ENCODE measurements around the gene APOBEC2. TPM values are rescaled to one million over a fixed set of nuclear protein-coding genes. Genes with fewer than 3 reads are reported as not detected.

Gene APOBEC2
- total RNA-seq, 1 donor from 2014 or later = not detected

GRCh38 chr6:41045664-41046063, 7.3 kb upstream of the APOBEC2 start:
- Histone ChIP-seq H3K4me3 (ENCODE audit: low read depth, low read length) (no peak overlapping the region), H3K27me3 (ENCODE audit: control insufficient read depth, insufficient read depth, low read length) (no peaks in the 10 kb centered on the region)

GRCh38 chr6:41046084-41046483, 6.9 kb upstream of the APOBEC2 start:
- Histone ChIP-seq H3K4me3 (ENCODE audit: low read depth, low read length) (no peak overlapping the region), H3K27me3 (ENCODE audit: control insufficient read depth, insufficient read depth, low read length) (no peaks in the 10 kb centered on the region), H3K36me3 (ENCODE audit: control insufficient read depth, insufficient read depth, low read length) (no peaks in the 10 kb centered on the region)
- no peak for TF ChIP-seq CTCF (IDR thresholded peaks at IDR 0.05; ENCODE audit: insufficient read depth, low read length, poor library complexity, severe bottlenecking)
- no peak for DNase-seq (ENCODE audit: low read depth)

More at GRCh38 chr6:41045664-41046063, 7.3 kb upstream of the APOBEC2 start:
- no peak for TF ChIP-seq CTCF (IDR thresholded peaks at IDR 0.05; ENCODE audit: insufficient read depth, low read length, poor library complexity, severe bottlenecking)
- DNase-seq (ENCODE audit: low read depth) = no peak
- no peaks in the 10 kb centered on the region for H3K36me3 ChIP-seq (ENCODE audit: control insufficient read depth, insufficient read depth, low read length)

- TF ChIP-seq CTCF (IDR thresholded peaks at IDR 0.05; ENCODE audit: insufficient read depth, low read length, poor library complexity, severe bottlenecking) = no peak
- no peaks in the 10 kb centered on the region for H3K27me3 ChIP-seq (ENCODE audit: control insufficient read depth, insufficient read depth, low read length)
- no peaks in the 10 kb centered on the region for H3K36me3 ChIP-seq (ENCODE audit: control insufficient read depth, insufficient read depth, low read length)
- no peak overlapping the region for H3K4me3 ChIP-seq (ENCODE audit: low read depth, low read length)
- no peak for DNase-seq (ENCODE audit: low read depth)
Measured at GRCh38 chr6:41047306-41047705, 5.7 kb upstream of the APOBEC2 start.

GRCh38 chr6:41047745-41048732, 5.0 kb upstream of the APOBEC2 start:
- TF ChIP-seq CTCF (IDR thresholded peaks at IDR 0.05; ENCODE audit: insufficient read depth, low read length, poor library complexity, severe bottlenecking) = no peak

GRCh38 chr6:41049521-41049920, 3.5 kb upstream of the APOBEC2 start:
- no peaks in the 10 kb centered on the region for H3K36me3 ChIP-seq (ENCODE audit: control insufficient read depth, insufficient read depth, low read length)

More at GRCh38 chr6:41047745-41048732, 5.0 kb upstream of the APOBEC2 start:
- H3K4me3 ChIP-seq (ENCODE audit: low read depth, low read length) = no peak overlapping the region
- no peaks in the 10 kb centered on the region for H3K36me3 ChIP-seq (ENCODE audit: control insufficient read depth, insufficient read depth, low read length)
- no peaks in the 10 kb centered on the region for H3K27me3 ChIP-seq (ENCODE audit: control insufficient read depth, insufficient read depth, low read length)
- no peak for DNase-seq (ENCODE audit: low read depth)

More at GRCh38 chr6:41049521-41049920, 3.5 kb upstream of the APOBEC2 start:
- no peak overlapping the region for H3K4me3 ChIP-seq (ENCODE audit: low read depth, low read length)
- no peaks in the 10 kb centered on the region for H3K27me3 ChIP-seq (ENCODE audit: control insufficient read depth, insufficient read depth, low read length)
- TF ChIP-seq CTCF (IDR thresholded peaks at IDR 0.05; ENCODE audit: insufficient read depth, low read length, poor library complexity, severe bottlenecking) = no peak
- DNase-seq (ENCODE audit: low read depth) = no peak
